Natural killer cell (primary cell): ENCODE measurements around the gene NUBP1. TPM values are rescaled to one million over a fixed set of nuclear protein-coding genes. Genes with fewer than 3 reads are reported as not detected.

ENCODE experiments used
- ATAC-seq, 3 donors: fragments of 150-1000 bp in 2 of 3; fragments of 200-7000 bp in 1 of 3; cut with Tn5 transposase; 1 replicate in 1 of 3; 2 replicates in 2 of 3; pipeline ENCODE4 v1.10.0; 2021; ENCODE audit warnings: mild to moderate bottlenecking in 2 of 3, moderate library complexity in 2 of 3
- DNase-seq, 2 donors: peaks; one replicate each; pipeline versions ENCODE4 v3.0.0 to v3.0.0-alpha.2; 2013 to 2021; ENCODE audit warnings: mixed read lengths in 1 of 2
- H3K27ac ChIP-seq: one replicate; pipeline ENCODE4 v1.5.1; 2013; ENCODE audit warnings: mild to moderate bottlenecking, low read length
- H3K27me3 ChIP-seq: one replicate; pipeline ENCODE4 v1.6.1; 2013; ENCODE audit warnings: low read length; ENCODE audit not compliant: control insufficient read depth, insufficient read depth
- H3K36me3 ChIP-seq: one replicate; pipeline ENCODE4 v1.6.1; 2013; ENCODE audit warnings: low read length; ENCODE audit not compliant: control insufficient read depth, insufficient read depth
- H3K4me1 ChIP-seq: one replicate; pipeline ENCODE4 v1.6.1; 2013; ENCODE audit warnings: low read length; ENCODE audit not compliant: control insufficient read depth, insufficient read depth
- H3K4me3 ChIP-seq: one replicate; pipeline ENCODE4 v1.5.1; 2013; ENCODE audit warnings: low read length
- H3K9me3 ChIP-seq: one replicate; pipeline ENCODE4 v1.6.1; 2013; ENCODE audit warnings: low read length; ENCODE audit not compliant: control insufficient read depth, insufficient read depth
- H3K27ac Mint-ChIP-seq, 2 donors: one replicate each; pipeline ENCODE4 v1.8.0; 2022; ENCODE audit warnings: mild to moderate bottlenecking in 2 of 2, mixed read lengths in 2 of 2, moderate library complexity in 1 of 2
- H3K27me3 Mint-ChIP-seq, 2 donors: one replicate each; pipeline ENCODE4 v1.8.0; 2022; ENCODE audit warnings: low read depth in 2 of 2, mixed read lengths in 2 of 2
- H3K36me3 Mint-ChIP-seq: one replicate; pipeline ENCODE4 v1.8.0; 2022; ENCODE audit warnings: mixed read lengths
- H3K4me1 Mint-ChIP-seq, 2 donors: one replicate each; pipeline ENCODE4 v1.8.0; 2022; ENCODE audit warnings: mixed read lengths in 2 of 2
- H3K4me3 Mint-ChIP-seq: one replicate; pipeline ENCODE4 v1.8.0; 2022; ENCODE audit warnings: mild to moderate bottlenecking, moderate library complexity, mixed read lengths
- H3K9me3 Mint-ChIP-seq, 2 donors: one replicate each; pipeline ENCODE4 v1.8.0; 2022; ENCODE audit warnings: mixed read lengths in 2 of 2
- CTCF ChIP-seq: fragments of 200-600 bp; IDR thresholded peaks from one replicate; pipeline ENCODE4 v1.8.0; 2022; ENCODE audit warnings: antibody characterized with exemption
- WGBS: methylation state at CpG from one replicate; pipeline ENCODE4 v1.1.7; 2013; ENCODE audit warnings: missing lambda C conversion rate; ENCODE audit not compliant: insufficient coverage; 5-methylcytosine and 5-hydroxymethylcytosine counted together
- intact Hi-C: fragments of 100-400 bp; cut with micrococcal nuclease; formaldehyde crosslinking; loops from one replicate; pipeline ENCODE4 v1.14.2; 2022
- total RNA-seq, 4 donors: library from RNA; stranded (reverse); fragments of 120-200 nt in 1 of 4; gene quantifications; one replicate each; pipeline versions ENCODE4 v1.2.3 to v1.2.4, GENCODE V29; 2013 to 2022

Gene NUBP1
- total RNA-seq, 3 donors from 2014 or later (not counting 1 experiment from before 2014, with no cell fraction given): 19.3 to 25.6 (median 20.5) TPM

GRCh38 chr16:10756574-10756973 is 12.9 kb downstream of the NUBP1 start:
- Histone ChIP-seq H3K36me3 (peaks cover 65% of the 10 kb centered on the region), H3K27ac (no peak overlapping the region), H3K27me3 (no peaks in the 10 kb centered on the region), H3K9me3 (no peaks in the 10 kb centered on the region), H3K4me3 (no peak overlapping the region), H3K4me1 (peaks cover 10% of the 10 kb centered on the region)
- ATAC-seq (no peak), DNase-seq (no peak)
- Mint-ChIP-seq H3K36me3 (peaks cover 11% of the 10 kb centered on the region), H3K27me3 (no peaks in the 10 kb centered on the region), H3K27ac (no peak overlapping the region), H3K9me3 (no peaks in the 10 kb centered on the region), H3K4me1 (peaks cover 5 to 9% of the 10 kb centered on the region in 2 donors), H3K4me3 (no peak overlapping the region)
- 66% methylated on average over 6 of the region's 6 CpGs for WGBS
- no peak for TF ChIP-seq CTCF
- intact Hi-C loops: no loop called here

GRCh38 chr16:10760858-10761257 is 17.2 kb downstream of the NUBP1 start:
- Histone ChIP-seq H3K4me3 (no peak overlapping the region), H3K27ac (no peak overlapping the region), H3K9me3 (no peaks in the 10 kb centered on the region), H3K4me1 (peaks cover 34% of the 10 kb centered on the region), H3K27me3 (no peaks in the 10 kb centered on the region), H3K36me3 (peaks cover 65% of the 10 kb centered on the region)
- H3K36me3 Mint-ChIP-seq: peaks cover 11% of the 10 kb centered on the region
- ATAC-seq: no peak
- no peak for TF ChIP-seq CTCF
- 100% methylated on average over 1 of the region's 3 CpGs for WGBS
- no peaks in the 10 kb centered on the region for H3K9me3 Mint-ChIP-seq
- H3K4me1 Mint-ChIP-seq: peaks cover 19 to 32% of the 10 kb centered on the region in 2 donors
- no peaks in the 10 kb centered on the region for H3K27me3 Mint-ChIP-seq
- DNase-seq: no peak
- H3K27ac Mint-ChIP-seq: no peak overlapping the region
- intact Hi-C loops: no loop called here
- H3K4me3 Mint-ChIP-seq: no peak overlapping the region

- 84% methylated on average over 8 of the region's 8 CpGs for WGBS
- DNase-seq (no peak), ATAC-seq (no peak)
- intact Hi-C loops: no loop called here
- H3K4me3 Mint-ChIP-seq: no peak overlapping the region
- Histone ChIP-seq H3K27me3 (no peaks in the 10 kb centered on the region), H3K27ac (no peak overlapping the region), H3K36me3 (peaks cover 64% of the 10 kb centered on the region), H3K4me1 (peaks cover 39% of the 10 kb centered on the region), H3K9me3 (no peaks in the 10 kb centered on the region), H3K4me3 (no peak overlapping the region)
- no peaks in the 10 kb centered on the region for H3K9me3 Mint-ChIP-seq
- H3K27me3 Mint-ChIP-seq: no peaks in the 10 kb centered on the region
- no peak overlapping the region for H3K27ac Mint-ChIP-seq
- TF ChIP-seq CTCF: no peak
- H3K36me3 Mint-ChIP-seq: peaks cover 11% of the 10 kb centered on the region
- peaks cover 24 to 37% of the 10 kb centered on the region in 2 donors for H3K4me1 Mint-ChIP-seq
Observed at GRCh38 chr16:10761373-10761772, 17.7 kb downstream of the NUBP1 start.

- peaks cover 11% of the 10 kb centered on the region for H3K36me3 Mint-ChIP-seq
- DNase-seq: no peak
- H3K27me3 Mint-ChIP-seq: no peaks in the 10 kb centered on the region
- Histone ChIP-seq H3K4me3 (no peak overlapping the region), H3K36me3 (peaks cover 58% of the 10 kb centered on the region), H3K27ac (no peak overlapping the region), H3K4me1 (peaks cover 48% of the 10 kb centered on the region), H3K9me3 (no peaks in the 10 kb centered on the region), H3K27me3 (no peaks in the 10 kb centered on the region)
- no peak for TF ChIP-seq CTCF
- peaks cover 33 to 48% of the 10 kb centered on the region in 2 donors for H3K4me1 Mint-ChIP-seq
- no peaks in the 10 kb centered on the region for H3K9me3 Mint-ChIP-seq
- intact Hi-C loops: no loop called here
- 95% methylated on average over 35 of the region's 35 CpGs for WGBS
- H3K27ac Mint-ChIP-seq: peak overlapping the region in 1 of 2 donors; percentile 62
- ATAC-seq: no peak
- no peak overlapping the region for H3K4me3 Mint-ChIP-seq
Observed at GRCh38 chr16:10762336-10763016, 18.8 kb downstream of the NUBP1 start.
